ENCODE results near the gene ME2.

Gene ME2

GRCh38 chr18:50898919-50899318 lies 20.0 kb downstream of the ME2 start:
- H3K9me2 ChIP-seq (replicated peaks; ENCODE audit: low read depth, low read length) = no peaks in the 10 kb centered on the region
- H3K36me3 ChIP-seq (ENCODE audit: insufficient read depth, low read length) = peaks cover 32% of the 10 kb centered on the region; the same call in 1 of the 2 replicates
- no peak overlapping the region for H2AFZ ChIP-seq (ENCODE audit: low read length)
- H3K79me2 ChIP-seq (ENCODE audit: insufficient read depth, low read length) = peaks cover 2% of the 10 kb centered on the region
- H3K27me3 ChIP-seq (ENCODE audit: insufficient read depth, low read length, poor library complexity, severe bottlenecking) = no peaks in the 10 kb centered on the region
- no peak overlapping the region for H3K4me3 ChIP-seq (ENCODE audit: low read length, poor library complexity, severe bottlenecking)
- no peaks in the 10 kb centered on the region for H3F3A ChIP-seq (ENCODE audit: low read depth)
- H4K20me1 ChIP-seq (ENCODE audit: insufficient read depth, low read length, poor library complexity, severe bottlenecking) = no peaks in the 10 kb centered on the region
- H3K4me2 ChIP-seq (ENCODE audit: low read depth, low read length, poor library complexity, severe bottlenecking) = no peak overlapping the region
- H3K9me3 ChIP-seq (ENCODE audit: insufficient read depth, low read depth, low read length) = no peaks in the 10 kb centered on the region
- H3K9ac ChIP-seq (ENCODE audit: low read depth, low read length, poor library complexity, severe bottlenecking) = no peak overlapping the region
- no peaks in the 10 kb centered on the region for H3K4me1 ChIP-seq (ENCODE audit: insufficient read depth, low read length, poor library complexity, severe bottlenecking)
- TF ChIP-seq EZH2phosphoT487 (IDR thresholded peaks at IDR 0.05; ENCODE audit: borderline replicate concordance) = no peak

- no peak overlapping the region for H3K4me3 ChIP-seq (ENCODE audit: low read length, poor library complexity, severe bottlenecking)
- no peak overlapping the region for H2AFZ ChIP-seq (ENCODE audit: low read length)
- no peak overlapping the region for H3K4me2 ChIP-seq (ENCODE audit: low read depth, low read length, poor library complexity, severe bottlenecking)
- H3K4me1 ChIP-seq (ENCODE audit: insufficient read depth, low read length, poor library complexity, severe bottlenecking) = no peaks in the 10 kb centered on the region
- no peaks in the 10 kb centered on the region for H3K27me3 ChIP-seq (ENCODE audit: insufficient read depth, low read length, poor library complexity, severe bottlenecking)
- TF ChIP-seq EZH2phosphoT487 (IDR thresholded peaks at IDR 0.05; ENCODE audit: borderline replicate concordance) = no peak
- no peak for TF ChIP-seq CTCF (conservative IDR thresholded peaks at IDR 0.05; ENCODE audit: low read length)
- no peaks in the 10 kb centered on the region for H3K79me2 ChIP-seq (ENCODE audit: insufficient read depth, low read length)
- H3K36me3 ChIP-seq (ENCODE audit: insufficient read depth, low read length) = peaks cover 37% of the 10 kb centered on the region
- no peaks in the 10 kb centered on the region for H4K20me1 ChIP-seq (ENCODE audit: insufficient read depth, low read length, poor library complexity, severe bottlenecking)
- H3K9me2 ChIP-seq (replicated peaks; ENCODE audit: low read depth, low read length) = no peaks in the 10 kb centered on the region
- H3K9me3 ChIP-seq (ENCODE audit: insufficient read depth, low read depth, low read length) = peaks cover 9% of the 10 kb centered on the region; the same call in 1 of the 2 replicates
- H3K9ac ChIP-seq (ENCODE audit: low read depth, low read length, poor library complexity, severe bottlenecking) = no peak overlapping the region
- no peaks in the 10 kb centered on the region for H3F3A ChIP-seq (ENCODE audit: low read depth)
These were observed 23.9 kb downstream of the ME2 start for GRCh38 chr18:50902797-50903196.

GRCh38 chr18:50906843-50907242 lies 27.9 kb downstream of the ME2 start:
- no peaks in the 10 kb centered on the region for H4K20me1 ChIP-seq (ENCODE audit: insufficient read depth, low read length, poor library complexity, severe bottlenecking)
- H3K4me2 ChIP-seq (ENCODE audit: low read depth, low read length, poor library complexity, severe bottlenecking) = no peak overlapping the region
- TF ChIP-seq CTCF (conservative IDR thresholded peaks at IDR 0.05; ENCODE audit: low read length) (no peak), EZH2phosphoT487 (IDR thresholded peaks at IDR 0.05; ENCODE audit: borderline replicate concordance) (no peak)
- no peak overlapping the region for H3K4me3 ChIP-seq (ENCODE audit: low read length, poor library complexity, severe bottlenecking)
- H3F3A ChIP-seq (ENCODE audit: low read depth) = no peaks in the 10 kb centered on the region
- H3K36me3 ChIP-seq (ENCODE audit: insufficient read depth, low read length) = peaks cover 52% of the 10 kb centered on the region
- H3K9me2 ChIP-seq (replicated peaks; ENCODE audit: low read depth, low read length) = no peaks in the 10 kb centered on the region
- no peak overlapping the region for H2AFZ ChIP-seq (ENCODE audit: low read length)
- H3K4me1 ChIP-seq (ENCODE audit: insufficient read depth, low read length, poor library complexity, severe bottlenecking) = no peaks in the 10 kb centered on the region
- H3K9me3 ChIP-seq (ENCODE audit: insufficient read depth, low read depth, low read length) = peaks cover 9% of the 10 kb centered on the region; the same call in 1 of the 2 replicates
- H3K27me3 ChIP-seq (ENCODE audit: insufficient read depth, low read length, poor library complexity, severe bottlenecking) = no peaks in the 10 kb centered on the region
- H3K9ac ChIP-seq (ENCODE audit: low read depth, low read length, poor library complexity, severe bottlenecking) = no peak overlapping the region
- H3K79me2 ChIP-seq (ENCODE audit: insufficient read depth, low read length) = no peaks in the 10 kb centered on the region

- no peak overlapping the region for H3K4me2 ChIP-seq (ENCODE audit: low read depth, low read length, poor library complexity, severe bottlenecking)
- no peak overlapping the region for H3K9ac ChIP-seq (ENCODE audit: low read depth, low read length, poor library complexity, severe bottlenecking)
- H3K4me3 ChIP-seq (ENCODE audit: low read length, poor library complexity, severe bottlenecking) = no peak overlapping the region
- H3K79me2 ChIP-seq (ENCODE audit: insufficient read depth, low read length) = no peaks in the 10 kb centered on the region
- TF ChIP-seq CTCF (conservative IDR thresholded peaks at IDR 0.05; ENCODE audit: low read length) = no peak
- TF ChIP-seq EZH2phosphoT487 (IDR thresholded peaks at IDR 0.05; ENCODE audit: borderline replicate concordance) = no peak
- no peaks in the 10 kb centered on the region for H3K9me2 ChIP-seq (replicated peaks; ENCODE audit: low read depth, low read length)
- no peaks in the 10 kb centered on the region for H3K4me1 ChIP-seq (ENCODE audit: insufficient read depth, low read length, poor library complexity, severe bottlenecking)
- H3F3A ChIP-seq (ENCODE audit: low read depth) = no peaks in the 10 kb centered on the region
- peaks cover 9% of the 10 kb centered on the region; the same call in 1 of the 2 replicates for H3K9me3 ChIP-seq (ENCODE audit: insufficient read depth, low read depth, low read length)
- H3K36me3 ChIP-seq (ENCODE audit: insufficient read depth, low read length) = peaks cover 68% of the 10 kb centered on the region
- no peaks in the 10 kb centered on the region for H3K27me3 ChIP-seq (ENCODE audit: insufficient read depth, low read length, poor library complexity, severe bottlenecking)
- no peak overlapping the region for H2AFZ ChIP-seq (ENCODE audit: low read length)
- H4K20me1 ChIP-seq (ENCODE audit: insufficient read depth, low read length, poor library complexity, severe bottlenecking) = no peaks in the 10 kb centered on the region
These were observed 30.3 kb downstream of the ME2 start for GRCh38 chr18:50909261-50909660.

All from Loucy (cell line).